ENCODE measurements around the gene SIAH2. TPM values are rescaled to one million over a fixed set of nuclear protein-coding genes. Genes with fewer than 3 reads are reported as not detected.

The SIAH2 gene
- total RNA-seq, 4 donors from 2014 or later, result 17.8 to 29.0 (median 20.4) TPM

DNA sequence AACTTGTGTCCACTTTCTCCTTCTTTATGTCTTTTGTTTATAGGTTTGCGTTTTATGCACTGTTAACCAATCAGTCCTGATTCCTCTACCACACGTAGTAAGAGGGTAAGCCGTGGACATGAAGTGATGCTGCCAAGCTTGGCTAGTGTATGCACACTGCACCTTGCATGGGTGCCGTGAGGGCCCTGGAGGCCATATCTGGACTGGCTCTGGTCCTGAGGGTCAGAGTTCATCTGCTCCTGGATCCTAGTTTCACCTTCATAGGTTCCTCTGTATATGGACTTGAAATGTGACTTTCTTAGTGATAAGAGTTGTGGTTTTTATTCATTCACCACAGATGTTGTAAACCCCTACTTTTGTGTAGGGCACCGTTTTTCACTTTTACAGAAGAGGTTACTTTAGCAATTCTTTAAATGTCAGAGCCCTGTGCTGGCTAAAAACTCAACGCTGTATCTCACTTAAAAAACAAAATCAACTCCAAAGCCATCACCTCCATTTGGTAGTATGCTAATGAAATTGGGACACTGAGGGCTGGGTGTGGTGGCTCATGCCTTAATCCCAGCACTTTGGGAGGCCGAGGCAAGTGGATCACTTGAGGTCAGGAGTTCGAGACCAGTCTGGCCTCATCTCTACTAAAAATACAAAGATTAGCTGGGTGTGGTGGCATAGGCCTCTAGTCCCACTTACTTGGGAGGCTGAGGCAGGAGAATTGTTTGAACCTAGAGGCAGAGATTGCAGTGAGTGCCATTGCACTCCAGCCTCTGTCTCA lies 22.9 kb downstream of the SIAH2 start:
- TF ChIP-seq, protein P1, sequence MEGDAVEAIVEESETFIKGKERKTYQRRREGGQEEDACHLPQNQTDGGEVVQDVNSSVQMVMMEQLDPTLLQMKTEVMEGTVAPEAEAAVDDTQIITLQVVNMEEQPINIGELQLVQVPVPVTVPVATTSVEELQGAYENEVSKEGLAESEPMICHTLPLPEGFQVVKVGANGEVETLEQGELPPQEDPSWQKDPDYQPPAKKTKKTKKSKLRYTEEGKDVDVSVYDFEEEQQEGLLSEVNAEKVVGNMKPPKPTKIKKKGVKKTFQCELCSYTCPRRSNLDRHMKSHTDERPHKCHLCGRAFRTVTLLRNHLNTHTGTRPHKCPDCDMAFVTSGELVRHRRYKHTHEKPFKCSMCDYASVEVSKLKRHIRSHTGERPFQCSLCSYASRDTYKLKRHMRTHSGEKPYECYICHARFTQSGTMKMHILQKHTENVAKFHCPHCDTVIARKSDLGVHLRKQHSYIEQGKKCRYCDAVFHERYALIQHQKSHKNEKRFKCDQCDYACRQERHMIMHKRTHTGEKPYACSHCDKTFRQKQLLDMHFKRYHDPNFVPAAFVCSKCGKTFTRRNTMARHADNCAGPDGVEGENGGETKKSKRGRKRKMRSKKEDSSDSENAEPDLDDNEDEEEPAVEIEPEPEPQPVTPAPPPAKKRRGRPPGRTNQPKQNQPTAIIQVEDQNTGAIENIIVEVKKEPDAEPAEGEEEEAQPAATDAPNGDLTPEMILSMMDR (IDR thresholded peaks at IDR 0.05), result no peak
- no peak for TF ChIP-seq POLR2A (IDR thresholded peaks at IDR 0.05)
- no peaks in the 10 kb centered on the region for H3K9me3 ChIP-seq

DNA sequence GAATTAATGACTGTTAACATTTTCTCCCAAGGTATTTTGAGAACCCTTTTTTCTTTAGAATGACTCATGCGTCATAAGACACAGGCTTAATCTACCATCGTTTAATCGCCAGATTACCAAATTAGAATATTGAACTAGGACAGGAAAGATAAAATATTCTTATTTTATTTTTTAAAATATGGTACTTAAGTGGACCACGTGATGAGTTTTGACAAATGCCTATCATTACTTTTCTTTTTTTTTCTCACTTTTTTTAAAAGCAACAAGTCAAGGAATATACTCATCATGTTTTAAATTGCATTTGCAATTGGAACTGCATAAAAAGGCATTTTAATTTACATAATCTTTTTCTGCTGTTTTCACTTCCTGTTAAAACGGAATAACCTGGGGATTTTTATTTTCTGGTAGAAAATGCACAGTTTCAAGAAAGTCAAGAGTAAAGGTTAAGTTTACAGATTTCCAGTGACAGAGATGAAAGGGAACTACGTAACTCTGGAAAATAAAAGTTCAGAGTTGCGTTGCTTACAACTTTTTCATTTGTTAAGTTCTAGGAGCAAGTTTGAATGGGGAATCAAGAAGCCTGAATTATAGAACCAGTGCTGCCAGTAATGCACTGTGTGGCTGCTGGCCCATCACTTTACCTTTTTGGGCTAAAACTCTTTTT lies 23.6 kb downstream of the SIAH2 start:
- Histone ChIP-seq H3K4me3 (replicated peaks in 1 of 3) (no peak overlapping the region), H3K9me3 (no peaks in the 10 kb centered on the region), H3K36me3 (peaks cover 0 to 4% of the 10 kb centered on the region in 2 donors), H3K4me1 (peaks cover 6 to 26% of the 10 kb centered on the region in 2 donors), H3K27ac (no peak overlapping the region), H3K27me3 (no peaks in the 10 kb centered on the region)
- TF ChIP-seq POLR2A (IDR thresholded peaks at IDR 0.05), result no peak
- 86 to 89% methylated on average over 7 of the region's 7 CpGs for WGBS, 2 donors
- DNase-seq, result no peak
- intact Hi-C loops (cut with DNase I), result no loop called here

More for the DNA sequence above, 22.9 kb downstream of the SIAH2 start:
- Histone ChIP-seq H3K4me1 (peaks cover 6 to 31% of the 10 kb centered on the region in 2 donors), H3K4me3 (replicated peaks in 1 of 3) (no peak overlapping the region), H3K36me3 (peaks cover 0 to 4% of the 10 kb centered on the region in 2 donors), H3K27me3 (no peaks in the 10 kb centered on the region), H3K27ac (no peak overlapping the region)
- DNase-seq, result no peak
- intact Hi-C loops (cut with DNase I), result no loop called here
- WGBS, 2 donors, result 90 to 91% methylated on average over 8 of the region's 8 CpGs

DNA sequence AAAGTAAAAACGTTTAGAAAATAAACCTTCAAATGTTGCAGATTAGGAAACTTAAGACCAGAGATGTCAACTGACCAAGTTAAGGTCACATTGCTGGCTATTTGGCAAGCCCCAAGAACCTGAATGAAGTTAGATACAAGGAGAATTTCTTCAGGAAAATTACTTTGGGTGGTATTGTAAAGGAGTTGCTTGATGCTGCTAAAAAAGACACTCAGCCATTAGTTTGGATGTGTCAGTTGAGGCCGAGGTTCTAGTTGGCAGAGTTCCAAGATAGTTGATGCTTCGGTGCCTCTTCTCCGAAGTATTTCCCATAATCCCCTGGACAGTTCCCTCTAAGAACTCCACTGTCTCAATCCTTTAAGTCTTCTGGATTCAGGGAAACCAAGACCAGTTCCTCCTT lies 24.3 kb downstream of the SIAH2 start:
- TF ChIP-seq POLR2A (IDR thresholded peaks at IDR 0.05), result no peak
- TF ChIP-seq, protein P1 (IDR thresholded peaks at IDR 0.05), result no peak
- 36 to 55% methylated on average over 4 of the region's 4 CpGs for WGBS, 2 donors
- no peak for DNase-seq
- no peak overlapping the region for H3K27ac ChIP-seq
- intact Hi-C loops (cut with DNase I), result no loop called here
- H3K4me3 ChIP-seq (replicated peaks in 1 of 3), result no peak overlapping the region
- no peaks in the 10 kb centered on the region for H3K9me3 ChIP-seq
- peaks cover 6 to 24% of the 10 kb centered on the region in 2 donors for H3K4me1 ChIP-seq
- peaks cover 0 to 4% of the 10 kb centered on the region in 2 donors for H3K36me3 ChIP-seq
- no peaks in the 10 kb centered on the region for H3K27me3 ChIP-seq

DNA sequence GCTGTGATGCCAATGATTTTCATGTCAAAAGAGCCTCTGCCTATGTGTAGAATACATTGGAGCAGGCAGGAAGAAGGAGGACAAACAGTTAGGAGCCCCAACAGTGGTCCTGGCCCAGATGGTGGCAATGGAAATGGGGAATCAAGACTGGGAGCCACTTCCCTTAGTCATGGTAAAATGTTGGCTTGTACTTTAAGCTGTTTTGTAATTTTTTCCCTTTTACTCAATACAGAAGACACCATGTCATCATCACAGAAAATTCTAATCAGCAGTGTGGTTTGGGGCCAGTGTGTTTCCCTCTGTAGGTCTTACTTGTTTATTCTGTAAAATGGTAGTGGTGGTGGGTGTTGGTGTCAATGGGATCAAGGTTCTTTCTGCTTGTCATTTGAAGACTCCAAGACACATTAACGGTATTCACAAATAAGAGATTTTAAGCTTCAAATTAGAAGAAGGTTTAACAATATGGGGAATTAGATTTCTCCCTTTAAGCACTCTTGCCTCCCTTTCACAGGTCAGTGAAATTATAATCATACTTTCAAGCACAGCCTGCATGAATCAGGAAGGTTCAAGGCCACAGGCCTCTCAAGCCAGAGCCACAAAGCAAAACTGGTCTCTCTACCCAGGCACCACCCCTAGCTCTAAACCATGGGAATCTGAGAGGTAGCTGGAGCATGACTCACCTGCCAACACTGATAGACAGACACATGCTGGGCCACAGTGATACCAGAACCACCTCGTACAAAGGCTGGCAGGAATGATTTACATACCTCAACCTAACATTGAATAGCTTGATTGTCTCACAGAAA lies 24.9 kb downstream of the SIAH2 start:
- Histone ChIP-seq H3K27me3 (no peaks in the 10 kb centered on the region), H3K36me3 (peaks cover 0 to 4% of the 10 kb centered on the region in 2 donors), H3K4me3 (replicated peaks in 1 of 3) (no peak overlapping the region), H3K9me3 (no peaks in the 10 kb centered on the region), H3K4me1 (peaks cover 6 to 17% of the 10 kb centered on the region in 2 donors), H3K27ac (no peak overlapping the region)
- no peak for TF ChIP-seq POLR2A (IDR thresholded peaks at IDR 0.05)
- TF ChIP-seq, protein P1 (IDR thresholded peaks at IDR 0.05), result no peak
- intact Hi-C loops (cut with DNase I), result no loop called here
- DNase-seq, result no peak
- 88 to 97% methylated on average over 2 of the region's 2 CpGs for WGBS, 2 donors

Data from thyroid gland (tissue), 4 donors.